Activated CD8-positive, alpha-beta memory T cell treated with anti-CD3 and anti-CD28 coated beads, Interleukin-2, amount 50 U/mL, for 1 hour (primary cell): Measurements from ENCODE around the gene SLC20A1.

ENCODE experiments used
- DNase-seq: peaks from one replicate; pipeline ENCODE4 v3.0.0-alpha.2; 2020; ENCODE audit errors: extremely low read depth

The SLC20A1 gene

DNA sequence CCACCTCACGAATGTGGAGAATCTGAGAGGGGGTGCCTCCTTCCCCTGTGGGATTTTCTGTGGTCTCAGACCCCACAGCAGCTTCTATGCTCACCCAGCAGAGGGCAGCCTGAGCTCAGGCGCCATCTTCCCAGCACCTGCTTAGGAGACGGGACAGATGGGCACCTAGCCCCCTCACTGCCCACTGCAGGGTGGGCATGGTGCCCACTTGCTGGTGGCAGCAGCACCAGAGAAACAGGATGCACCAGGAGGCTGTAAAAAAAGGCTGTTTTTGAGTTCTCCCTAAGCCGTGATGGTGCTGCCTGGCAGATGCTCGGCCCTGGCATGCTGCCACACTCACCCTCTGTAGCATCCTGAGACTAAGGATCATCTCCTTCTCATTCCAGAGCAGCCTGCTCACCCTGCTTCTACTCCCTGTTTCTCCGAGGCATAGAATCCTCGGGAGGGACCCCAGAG lies 19.1 kb upstream of the SLC20A1 start:
- no peak for DNase-seq

DNA sequence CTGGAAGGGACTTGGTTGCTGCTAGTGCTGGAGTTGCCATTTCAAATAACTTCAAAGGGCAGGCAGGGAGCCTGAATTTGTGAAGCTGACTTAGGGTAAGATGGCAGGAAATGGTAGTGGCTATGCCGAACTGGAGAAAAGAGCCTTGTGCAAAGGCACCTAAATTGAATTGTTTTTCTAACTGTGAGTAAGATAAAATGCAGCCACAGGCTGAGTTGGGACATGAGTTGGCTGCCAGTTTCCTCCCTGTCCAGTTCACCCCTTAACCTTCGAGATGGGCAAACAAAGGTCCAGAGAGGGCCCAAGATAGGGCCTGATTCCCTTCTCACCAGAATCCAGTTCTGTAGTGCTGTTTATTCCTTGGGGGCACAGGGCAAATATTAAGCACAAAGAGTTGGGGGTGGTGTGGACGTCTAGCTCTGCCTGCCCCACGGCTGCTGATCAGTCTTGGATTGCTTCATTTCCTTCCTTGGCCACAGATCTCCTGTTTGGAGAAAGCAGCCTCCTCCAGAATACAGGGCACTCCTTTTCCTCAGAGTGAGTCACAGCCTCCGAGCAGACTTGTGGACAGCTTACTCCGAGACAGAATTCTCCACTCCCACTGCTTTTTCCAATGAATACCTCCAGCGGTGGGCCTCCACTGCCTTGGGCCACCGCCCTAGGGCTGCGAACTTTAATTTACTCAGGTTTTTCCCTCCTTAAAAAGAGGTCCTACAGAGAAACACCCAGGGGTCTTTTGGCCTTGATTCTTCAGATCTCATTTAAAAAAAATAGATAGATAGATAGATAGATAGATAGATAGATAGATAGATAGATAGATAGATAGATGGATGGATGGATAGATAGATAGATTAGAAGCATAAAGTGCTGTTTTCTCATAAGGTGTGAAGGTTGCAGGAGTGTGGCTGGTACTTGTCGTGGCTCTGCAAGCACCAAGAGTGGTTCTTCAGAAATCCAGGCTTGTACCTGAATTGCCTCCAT lies 18.4 kb upstream of the SLC20A1 start:
- no peak for DNase-seq

DNA sequence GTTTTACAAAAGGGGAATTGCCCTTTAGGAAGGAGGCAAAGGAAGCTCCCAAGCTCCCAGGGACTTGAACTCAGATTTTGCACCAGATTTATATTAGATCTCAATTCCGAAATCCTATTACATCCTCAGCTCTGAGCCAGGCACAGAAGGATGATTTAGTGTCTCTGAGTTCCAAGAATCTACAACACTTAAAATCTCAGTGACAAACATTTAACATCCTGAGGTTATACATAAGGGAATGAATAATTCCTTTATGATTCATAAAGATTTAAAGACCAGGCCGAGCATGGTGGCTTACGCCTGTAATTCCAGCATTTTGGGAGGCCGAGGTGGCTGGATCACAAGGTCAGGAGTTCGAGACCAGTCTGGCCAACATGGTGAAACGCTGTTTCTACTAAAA lies 16.5 kb upstream of the SLC20A1 start:
- DNase-seq = no peak

DNA sequence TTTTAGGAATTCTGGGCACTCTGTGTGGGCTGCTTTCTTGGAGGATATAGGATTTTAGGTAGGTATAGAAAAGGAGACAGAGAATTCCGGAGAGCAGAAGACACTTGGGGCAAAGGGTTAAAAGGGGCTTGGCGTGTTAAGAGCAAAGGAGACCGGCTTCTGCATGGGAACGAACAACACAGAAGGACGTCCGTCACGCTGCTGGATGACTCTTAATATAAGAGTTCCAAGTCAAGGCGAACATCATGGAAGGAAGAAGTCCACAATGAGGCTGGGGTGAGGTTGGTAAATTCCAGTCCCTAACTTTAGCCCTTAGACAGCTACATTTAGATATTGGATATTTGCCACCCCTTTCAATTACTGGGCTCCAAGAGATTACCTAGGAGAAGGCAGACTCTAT lies 15.9 kb upstream of the SLC20A1 start:
- no peak for DNase-seq

DNA sequence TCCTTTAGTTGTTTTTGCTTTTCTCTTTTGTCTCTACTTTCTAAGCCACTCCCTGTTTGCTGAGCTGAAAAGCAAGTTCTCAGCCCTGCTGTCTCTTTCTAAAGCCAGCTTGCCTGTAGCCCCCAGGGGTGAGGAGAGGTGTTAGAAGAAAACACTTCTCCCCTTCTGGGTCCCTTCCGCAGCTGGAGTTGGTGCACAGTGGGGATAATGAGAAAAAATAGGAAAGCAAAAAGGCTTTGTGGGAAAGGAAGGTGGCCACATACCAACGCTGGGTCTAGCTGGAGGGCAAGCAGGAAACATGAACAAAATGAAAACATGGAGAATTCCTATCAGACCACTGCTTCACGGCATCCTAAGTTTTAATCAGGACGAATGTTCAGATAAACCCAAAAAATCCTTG lies 15.5 kb upstream of the SLC20A1 start:
- DNase-seq = no peak

DNA sequence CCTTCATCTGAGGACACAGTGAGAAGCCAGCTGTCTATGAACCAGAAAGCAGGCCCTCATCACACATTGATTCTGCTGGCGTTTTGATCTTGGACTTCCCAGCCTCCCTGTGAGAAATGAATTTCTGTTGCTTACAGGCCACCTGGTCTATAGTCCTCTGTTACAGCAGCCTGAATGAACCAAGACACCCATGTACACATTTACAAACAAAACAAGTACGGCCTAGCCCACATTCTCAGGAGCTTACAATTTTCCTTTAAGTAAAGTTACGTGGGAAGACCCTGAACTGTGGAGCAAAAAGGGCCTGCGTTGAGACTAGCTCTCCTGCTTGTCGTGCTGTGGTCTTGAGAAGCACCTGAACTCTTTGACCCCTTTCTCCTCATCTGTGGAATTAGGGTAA lies 12.0 kb upstream of the SLC20A1 start:
- DNase-seq = no peak

DNA sequence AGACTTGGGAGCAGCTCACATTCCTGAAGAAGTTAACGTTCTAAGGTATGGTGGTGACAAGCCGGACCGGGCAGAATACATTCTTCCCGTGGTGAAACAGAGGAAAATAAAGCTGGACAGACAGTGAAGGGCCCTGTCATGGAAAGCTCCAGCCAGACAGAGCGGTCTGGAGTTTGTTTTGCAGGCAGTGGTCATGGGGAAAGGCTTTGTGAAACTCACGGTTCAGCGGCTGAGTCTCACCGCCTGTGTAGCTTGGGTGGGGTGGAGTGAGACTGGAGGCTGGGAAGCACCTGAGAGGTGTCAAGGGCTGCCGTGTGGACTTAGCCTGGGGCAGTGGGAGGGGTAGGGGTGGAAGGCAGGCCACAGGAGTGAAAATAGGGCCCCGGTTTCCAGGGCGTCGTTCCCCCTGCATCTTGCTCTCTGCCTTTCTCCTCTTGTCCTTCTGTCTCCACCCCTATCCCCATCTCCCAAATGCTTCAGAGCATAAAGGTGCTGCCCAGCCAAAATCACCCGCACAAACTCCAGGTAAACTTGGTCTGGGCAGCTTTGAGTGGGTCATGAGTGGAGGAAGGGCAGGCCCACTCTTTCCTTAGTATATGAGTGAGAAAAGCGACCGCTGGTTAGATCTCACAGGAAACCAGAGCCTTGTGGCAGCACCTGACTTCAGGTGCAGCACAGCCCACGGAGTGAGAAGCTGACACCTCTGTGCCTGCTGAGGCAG lies 11.4 kb upstream of the SLC20A1 start:
- no peak for DNase-seq

DNA sequence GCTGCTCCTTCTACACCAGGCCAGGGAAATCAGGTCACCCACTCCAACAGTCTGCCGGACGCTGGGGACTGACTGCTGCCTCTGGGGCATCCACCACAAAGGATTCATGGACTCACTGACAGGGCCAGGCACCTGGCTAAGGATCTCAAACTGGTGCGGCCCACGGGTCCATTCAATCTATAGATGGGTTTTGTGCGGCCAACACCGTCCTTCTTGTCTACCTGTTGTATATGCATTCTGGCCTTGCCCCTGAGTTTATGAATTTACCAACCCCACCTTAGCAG lies 10.9 kb upstream of the SLC20A1 start:
- DNase-seq = no peak

DNA sequence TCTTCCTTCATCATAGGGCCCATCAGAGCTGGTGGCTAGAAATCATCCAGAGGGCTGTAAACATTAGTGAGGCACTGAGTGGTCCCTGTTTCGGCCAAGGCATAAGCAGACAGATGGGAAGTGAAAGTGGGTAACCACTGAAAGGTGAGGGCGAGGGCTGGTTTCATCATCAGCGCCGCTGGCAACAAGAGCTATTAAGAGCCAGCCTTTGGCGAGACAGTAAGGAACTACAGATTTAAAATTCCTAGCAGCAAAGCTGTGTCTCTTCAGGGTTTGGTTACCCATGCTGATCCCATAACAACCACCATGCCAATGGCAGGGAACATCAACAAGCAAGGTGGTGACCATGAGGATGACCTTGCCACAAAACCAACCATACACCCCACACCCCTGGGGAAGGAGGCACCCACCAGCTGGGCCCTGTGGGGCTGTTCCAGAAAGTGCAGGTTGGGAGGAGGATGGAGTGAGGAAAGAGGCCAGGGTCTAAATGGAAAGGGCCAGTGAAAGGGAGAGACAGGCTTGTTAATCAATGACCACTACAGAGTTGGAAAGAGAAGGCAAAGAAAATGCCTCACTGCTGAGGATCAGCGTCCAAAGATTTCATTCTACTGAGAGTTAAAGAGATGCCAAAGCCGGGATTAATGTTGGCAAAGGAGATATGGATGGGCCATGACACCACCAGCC lies 9.0 kb upstream of the SLC20A1 start:
- no peak for DNase-seq

DNA sequence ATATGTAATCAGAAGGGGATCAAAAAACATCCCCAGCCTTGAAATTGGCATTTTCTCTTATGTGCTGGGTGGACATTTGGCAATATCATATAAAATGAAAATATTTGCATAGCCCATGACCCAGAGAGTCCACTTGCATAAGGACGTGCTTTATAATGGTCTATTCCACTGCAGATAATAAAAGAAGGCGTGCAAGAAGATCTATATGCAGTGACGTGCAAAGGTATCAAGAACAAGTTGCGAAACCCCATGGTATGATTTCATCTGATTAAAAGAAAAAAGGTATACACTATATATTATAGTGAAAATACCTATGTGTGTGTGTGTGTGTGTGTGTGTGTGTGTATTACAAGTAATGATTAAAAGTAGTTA lies 8.5 kb upstream of the SLC20A1 start:
- no peak for DNase-seq

DNA sequence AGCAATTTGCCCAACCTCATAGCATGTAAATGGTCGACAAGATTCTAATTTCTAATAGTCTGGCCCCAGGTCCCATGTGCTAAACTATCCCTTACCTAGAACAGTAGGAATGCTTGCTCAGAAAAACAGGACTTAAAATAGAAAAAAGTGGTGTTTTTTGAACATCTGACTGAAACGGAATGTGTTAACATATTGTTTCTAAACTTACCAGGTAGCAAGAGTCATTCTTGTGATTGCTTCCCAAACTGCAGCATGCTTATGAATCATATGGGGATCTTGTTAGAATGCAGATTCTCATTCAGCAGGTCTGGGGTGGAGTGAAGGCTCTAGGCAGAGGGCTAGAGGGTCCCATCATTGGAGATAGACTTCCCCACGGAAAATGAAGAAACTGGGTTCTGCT lies 5.8 kb upstream of the SLC20A1 start:
- DNase-seq = no peak

DNA sequence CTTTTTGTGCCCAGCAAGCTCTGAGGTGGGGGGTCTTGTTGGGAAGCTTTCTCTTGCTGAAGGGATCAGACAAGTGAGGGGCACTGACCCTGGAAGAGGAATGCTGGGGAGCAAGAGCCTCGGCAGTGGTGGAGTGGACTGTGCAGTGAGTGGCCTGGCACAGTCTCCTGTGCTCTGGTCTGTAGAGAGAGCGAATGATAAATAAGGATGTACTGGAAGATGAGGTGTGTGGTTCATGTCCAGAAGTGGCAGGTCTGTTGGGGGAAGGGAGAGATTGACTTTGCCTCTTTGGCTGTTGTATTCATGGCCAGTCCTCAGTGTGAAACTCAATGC lies 5.3 kb upstream of the SLC20A1 start:
- no peak for DNase-seq

DNA sequence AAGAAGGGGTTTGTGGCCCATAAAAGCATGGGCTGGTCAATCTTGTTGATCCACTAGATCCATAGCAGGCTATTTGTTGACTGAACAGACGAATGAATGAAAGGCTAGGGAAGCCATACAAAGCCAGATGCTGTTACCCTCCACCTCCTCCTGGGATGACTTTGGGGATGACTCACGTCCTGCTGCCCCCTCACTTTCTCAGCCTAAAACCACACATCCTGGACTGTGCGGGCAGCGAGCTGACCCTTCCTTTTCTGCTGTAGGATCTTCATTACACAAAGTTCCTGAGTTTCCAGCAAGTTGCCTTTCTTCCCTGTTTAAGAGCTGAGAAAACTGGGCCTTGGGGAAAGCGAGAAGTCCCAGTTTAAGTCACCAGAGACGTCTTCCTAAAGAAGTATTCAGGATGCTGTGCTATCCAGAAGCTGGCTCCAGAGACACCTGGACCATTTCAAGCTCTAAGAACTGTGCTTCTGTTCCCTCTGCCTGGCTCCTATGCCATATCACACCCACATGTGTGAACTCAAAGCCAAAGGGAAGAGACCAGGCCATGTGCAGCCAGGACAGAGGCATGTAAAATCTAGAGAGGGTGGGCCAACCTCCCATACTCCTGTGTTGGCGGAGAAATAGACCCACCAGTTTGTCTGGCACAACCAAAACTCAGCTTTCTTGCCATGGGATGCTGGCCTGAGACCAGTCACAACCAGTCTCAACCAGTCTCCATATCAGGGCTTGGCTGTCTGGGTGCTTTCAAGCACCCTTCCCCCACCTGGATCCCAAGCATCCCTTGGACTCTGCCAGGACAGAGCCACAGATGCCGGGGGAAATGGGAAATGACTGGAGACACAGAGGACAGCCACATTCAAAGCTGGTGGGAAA lies 4.7 kb upstream of the SLC20A1 start:
- DNase-seq = no peak

DNA sequence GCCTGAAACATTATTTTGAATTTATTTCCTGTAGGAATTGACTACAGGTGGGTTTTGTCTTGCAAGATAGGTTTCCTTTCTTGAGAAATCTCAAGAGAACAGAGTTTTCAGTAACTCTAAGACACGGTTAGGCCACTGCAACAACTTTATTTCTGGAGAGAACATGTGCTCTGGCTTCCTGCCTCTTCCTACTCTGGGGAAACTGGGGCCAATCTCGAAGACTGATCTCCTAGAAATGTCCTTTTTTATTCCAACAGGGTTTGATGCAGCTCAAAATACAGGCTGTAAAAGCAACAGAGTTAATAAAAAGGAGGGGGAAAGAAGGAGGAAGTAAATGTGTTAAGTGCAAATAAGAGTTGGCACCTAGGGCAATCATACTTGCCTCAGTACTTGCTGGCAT lies 4.0 kb upstream of the SLC20A1 start:
- DNase-seq = no peak

DNA sequence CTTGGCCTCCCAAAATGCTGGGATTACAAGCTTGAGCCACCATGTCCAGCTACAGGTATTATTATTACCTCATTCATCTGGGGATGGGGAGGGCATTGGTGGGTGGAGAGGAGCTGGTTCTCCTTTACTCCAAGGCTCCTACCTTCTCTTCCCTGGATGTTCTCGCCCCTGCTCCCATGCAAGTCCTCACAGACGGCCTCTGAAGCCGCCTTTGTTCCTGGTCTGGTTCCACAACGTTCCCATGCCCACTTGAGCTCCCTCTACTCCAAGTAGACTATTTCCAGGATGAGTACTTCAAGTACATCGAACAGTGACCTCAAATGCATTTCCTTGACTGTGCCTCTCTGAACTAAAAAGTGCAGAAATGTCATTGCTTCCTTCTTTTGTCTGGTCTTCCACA lies 3.2 kb upstream of the SLC20A1 start:
- DNase-seq = no peak

DNA sequence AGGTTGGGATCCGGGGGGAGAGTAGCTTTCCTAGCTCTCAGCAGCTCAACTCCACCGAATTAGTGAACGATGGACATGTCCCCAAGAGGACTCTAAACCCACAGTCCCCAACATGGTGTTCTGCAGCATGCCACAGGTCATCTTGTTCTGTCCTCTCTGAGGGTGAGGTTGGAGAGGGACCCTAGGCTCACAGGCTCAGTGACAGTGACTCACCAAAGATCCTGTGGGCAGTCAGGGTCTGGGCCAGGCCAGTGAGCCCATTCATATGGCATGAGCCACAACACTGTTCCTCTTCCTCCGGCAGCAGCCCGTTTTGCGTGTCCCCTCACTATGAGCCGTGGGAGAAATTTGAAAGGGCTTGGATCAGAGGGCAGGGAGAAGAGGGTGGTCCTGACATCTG lies 2.8 kb upstream of the SLC20A1 start:
- no peak for DNase-seq

DNA sequence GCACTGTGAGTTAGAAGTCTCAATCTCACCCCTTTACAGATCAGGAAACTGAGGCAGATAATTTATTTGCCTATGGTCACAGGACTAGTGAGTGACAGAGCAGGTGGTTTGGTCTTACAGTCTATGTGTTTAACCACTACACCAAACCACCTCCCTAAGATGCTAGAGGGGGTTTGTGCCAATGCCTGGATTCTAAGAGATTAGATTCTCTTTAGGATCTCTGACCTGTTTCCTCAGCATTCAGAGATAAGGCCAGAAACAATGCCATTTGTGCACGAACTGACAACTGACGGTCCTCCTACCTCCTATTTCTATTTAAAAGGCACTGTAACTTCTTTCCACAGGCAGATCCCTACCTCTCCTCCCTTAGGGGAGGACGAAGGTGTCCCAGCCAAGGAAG lies 2.3 kb upstream of the SLC20A1 start:
- DNase-seq = no peak

DNA sequence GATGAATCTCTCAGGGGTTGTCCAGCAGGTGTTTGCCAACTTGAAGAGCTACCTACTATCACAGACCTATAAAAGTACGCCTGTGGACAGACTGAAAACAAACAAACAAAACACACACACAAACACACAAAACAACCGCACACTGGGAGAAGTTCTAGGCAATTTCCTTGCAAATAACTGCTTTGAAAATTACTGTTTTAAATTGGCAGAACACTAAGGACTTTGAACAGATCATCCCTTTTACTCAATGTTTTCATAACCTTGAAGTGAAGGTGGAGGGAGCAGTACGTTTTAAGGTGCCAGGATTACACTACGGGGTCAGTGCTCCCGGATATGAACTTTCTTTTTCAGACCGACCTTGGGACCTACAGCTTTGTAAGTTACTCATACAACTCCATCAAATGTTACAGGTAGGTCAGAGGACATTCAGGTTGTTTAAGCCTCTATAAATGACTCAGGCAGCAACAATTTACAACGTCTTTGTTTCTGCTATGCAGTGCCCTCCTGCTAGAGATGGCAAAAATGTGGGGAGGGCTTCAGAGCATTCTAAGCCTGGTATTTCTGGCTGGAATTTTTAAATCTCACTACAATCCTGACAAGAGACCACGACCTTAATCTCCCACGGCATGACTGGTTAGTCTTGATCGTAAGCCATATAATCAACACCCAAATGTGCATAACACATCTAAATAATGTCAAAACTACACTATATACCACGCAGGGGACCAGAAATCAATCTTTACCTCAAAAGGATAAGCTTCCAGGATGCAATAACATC lies 1.4 kb upstream of the SLC20A1 start:
- no peak for DNase-seq

DNA sequence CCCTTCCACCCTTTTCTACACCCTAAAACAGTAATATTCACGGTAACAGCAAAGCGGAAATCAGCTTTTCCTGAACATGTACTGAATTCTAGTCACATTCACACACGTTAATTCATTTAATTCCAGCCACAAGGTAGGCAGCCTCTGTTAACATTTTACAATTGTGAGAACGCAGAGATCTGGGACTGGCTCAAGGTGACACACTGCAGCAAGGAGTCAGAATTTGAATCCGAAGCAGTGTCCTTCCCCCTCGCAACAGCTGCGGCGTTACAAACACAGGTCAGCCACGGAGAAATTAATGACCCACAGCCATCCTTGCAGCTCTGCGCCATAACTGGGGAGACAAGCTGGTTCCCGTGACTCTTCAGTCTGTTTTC lies 818 bp upstream of the SLC20A1 start:
- DNase-seq = no peak

DNA sequence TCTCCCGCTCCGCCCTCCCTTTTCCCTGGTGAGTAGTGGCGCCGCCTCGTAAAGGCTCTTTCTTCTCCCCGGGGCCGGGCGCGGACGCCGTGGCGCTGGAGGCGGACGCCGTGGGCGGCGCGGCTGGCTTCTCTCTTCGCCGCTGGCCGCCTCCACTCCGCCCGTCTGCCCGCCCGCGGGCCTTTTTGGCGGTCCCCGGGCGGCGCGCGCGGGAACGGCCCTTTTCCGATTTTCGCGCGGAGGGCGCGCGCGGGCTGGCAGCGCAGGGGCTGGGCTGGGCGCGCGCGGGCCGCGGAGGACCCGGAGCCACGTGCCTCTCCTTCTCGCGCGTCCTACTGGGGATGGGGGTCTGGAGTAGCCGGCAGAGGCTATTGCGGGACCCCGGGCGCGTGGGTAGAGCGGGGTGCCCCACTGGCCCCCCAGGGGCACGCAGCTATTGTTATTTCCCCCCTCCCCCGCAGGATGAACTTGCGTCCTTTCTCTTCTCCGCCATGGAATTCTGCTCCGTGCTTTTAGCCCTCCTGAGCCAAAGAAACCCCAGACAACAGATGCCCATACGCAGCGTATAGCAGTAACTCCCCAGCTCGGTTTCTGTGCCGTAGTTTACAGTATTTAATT lies 472 bp downstream of the SLC20A1 start:
- DNase-seq = no peak
